Fibroblast of lung (primary cell): Measurements from ENCODE around the gene AWAT2. TPM values are rescaled to one million over a fixed set of nuclear protein-coding genes. Genes with fewer than 3 reads are reported as not detected.

Experiments
- DNase-seq, 2 donors: peaks; one replicate each; pipeline versions ENCODE4 v3.0.0 to v3.0.0-alpha.2; 2010; ENCODE audit warnings: low read depth in 2 of 2
- H2AFZ ChIP-seq: 2 replicates; pipeline ENCODE4 v1.5.1; 2012; ENCODE audit warnings: low read length, control low read depth, inconsistent platforms
- H3K27ac ChIP-seq: 2 replicates; pipeline ENCODE4 v1.5.1; 2011; ENCODE audit warnings: low read length, control low read depth; ENCODE audit not compliant: insufficient read depth
- H3K27me3 ChIP-seq: 2 replicates; pipeline ENCODE4 v1.5.1; 2011; ENCODE audit warnings: mild to moderate bottlenecking, low read length; ENCODE audit not compliant: control insufficient read depth, insufficient read depth
- H3K36me3 ChIP-seq: 2 replicates; pipeline ENCODE4 v1.5.1; 2011; ENCODE audit warnings: low read length; ENCODE audit not compliant: control insufficient read depth, insufficient read depth
- H3K4me1 ChIP-seq: 2 replicates; pipeline ENCODE4 v1.5.1; 2011; ENCODE audit warnings: low read length; ENCODE audit not compliant: control insufficient read depth, insufficient read depth; ENCODE audit errors: extremely low read depth
- H3K4me2 ChIP-seq: 2 replicates; pipeline ENCODE4 v1.5.1; 2011; ENCODE audit warnings: low read length, control low read depth; ENCODE audit not compliant: insufficient read depth; ENCODE audit errors: extremely low read depth
- H3K4me3 ChIP-seq, 4 experiments: fragments of 200-600 bp in 1 of 4; sonication (generic) in 1 of 4; replicated peaks in 1 of 4; 2 replicates each; pipeline ENCODE4 v1.5.1; 2011 to 2016; ENCODE audit warnings: low read length in 4 of 4, low read depth in 3 of 4, mild to moderate bottlenecking in 3 of 4, control low read depth in 2 of 4, inconsistent platforms in 1 of 4, mixed read lengths in 1 of 4; ENCODE audit not compliant: insufficient read depth in 1 of 4; ENCODE audit errors: control extremely low read depth in 1 of 4
- H3K79me2 ChIP-seq: 2 replicates; pipeline ENCODE4 v1.5.1; 2012; ENCODE audit warnings: mild to moderate bottlenecking, low read length, inconsistent platforms; ENCODE audit not compliant: control insufficient read depth, insufficient read depth
- H3K9ac ChIP-seq: 2 replicates; pipeline ENCODE4 v1.5.1; 2011; ENCODE audit warnings: mild to moderate bottlenecking, low read length, control low read depth; ENCODE audit not compliant: insufficient read depth
- H3K9me3 ChIP-seq: 2 replicates; pipeline ENCODE4 v1.5.1; 2012; ENCODE audit warnings: low read depth, low read length; ENCODE audit not compliant: control insufficient read depth, insufficient read depth
- H4K20me1 ChIP-seq: 2 replicates; pipeline ENCODE4 v1.5.1; 2011; ENCODE audit warnings: low read length; ENCODE audit not compliant: control insufficient read depth, insufficient read depth; ENCODE audit errors: extremely low read depth
- CTCF ChIP-seq, 2 donors: IDR thresholded peaks in 1 of 2; conservative IDR thresholded peaks in 1 of 2; 1 replicate in 1 of 2; 2 replicates in 1 of 2; pipeline ENCODE4 v1.5.1; 2011 to 2012; ENCODE audit warnings: low read length in 2 of 2, control low read depth in 1 of 2, inconsistent platforms in 1 of 2, low read depth in 1 of 2, mild to moderate bottlenecking in 1 of 2
- EZH2 ChIP-seq: IDR thresholded peaks from 2 replicates; pipeline ENCODE4 v1.5.1; 2012; ENCODE audit warnings: low read length, control low read depth, mild to moderate bottlenecking; ENCODE audit errors: missing control alignments
- polyA plus RNA-seq, 2 donors: library from polyadenylated mRNA; depleted of rRNA in 1 of 2; stranded (reverse) in 1 of 2; unstranded in 1 of 2; fragments of >200 nt; gene quantifications; 2 replicates each; pipeline ENCODE4 v1.2.1, GENCODE V29; 2011 to 2012; ENCODE audit warnings: missing spikeins in 1 of 2
- total RNA-seq: library from RNA; depleted of rRNA; stranded (reverse); fragments of >200 nt; gene quantifications from 2 replicates; pipeline ENCODE4 v1.2.1, GENCODE V29; 2014

The AWAT2 gene
- total and polyA plus RNA-seq, 2 donors (not counting 1 experiment from before 2014, with no cell fraction given), result not detected

GRCh38 chrX:70084592-70085240 is 35.0 kb upstream of the AWAT2 start:
- Histone ChIP-seq H3K27me3 (no peaks in the 10 kb centered on the region), H2AFZ (no peak overlapping the region), H3K4me2 (no peak overlapping the region), H3K9me3 (no peaks in the 10 kb centered on the region), H3K4me1 (peaks cover 7% of the 10 kb centered on the region), H3K9ac (no peak overlapping the region), H3K36me3 (no peaks in the 10 kb centered on the region), H3K79me2 (no peaks in the 10 kb centered on the region), H3K4me3 (no peak overlapping the region), H3K27ac (no peak overlapping the region), H4K20me1 (no peaks in the 10 kb centered on the region)
- TF ChIP-seq CTCF (conservative IDR thresholded peaks at IDR 0.05 in 1 of 2, IDR thresholded peaks at IDR 0.05 in 1 of 2; ENCODE audit: low read depth in 1 of 2, low read length in 2 of 2) (no peak), EZH2 (no peak)
- no peak for DNase-seq

- no peak overlapping the region for H2AFZ ChIP-seq
- no peak overlapping the region for H3K9ac ChIP-seq
- no peak overlapping the region for H3K4me3 ChIP-seq
- no peak for DNase-seq
- H3K4me2 ChIP-seq, result no peak overlapping the region
- no peak for TF ChIP-seq EZH2
- TF ChIP-seq CTCF (conservative IDR thresholded peaks at IDR 0.05 in 1 of 2, IDR thresholded peaks at IDR 0.05 in 1 of 2; ENCODE audit: low read depth in 1 of 2, low read length in 2 of 2), result no peak
- no peaks in the 10 kb centered on the region for H3K9me3 ChIP-seq
- H3K27ac ChIP-seq, result no peak overlapping the region
- H4K20me1 ChIP-seq, result no peaks in the 10 kb centered on the region
- H3K79me2 ChIP-seq, result no peaks in the 10 kb centered on the region
- no peaks in the 10 kb centered on the region for H3K36me3 ChIP-seq
- no peaks in the 10 kb centered on the region for H3K27me3 ChIP-seq
- peaks cover 2% of the 10 kb centered on the region for H3K4me1 ChIP-seq
Measured at GRCh38 chrX:70082723-70083122, 33.0 kb upstream of the AWAT2 start.

GRCh38 chrX:70079870-70080269 is 30.1 kb upstream of the AWAT2 start:
- Histone ChIP-seq H3K79me2 (no peaks in the 10 kb centered on the region), H4K20me1 (no peaks in the 10 kb centered on the region), H3K36me3 (no peaks in the 10 kb centered on the region), H3K9me3 (no peaks in the 10 kb centered on the region), H3K27ac (no peak overlapping the region), H3K9ac (no peak overlapping the region), H3K4me1 (no peaks in the 10 kb centered on the region), H3K4me3 (no peak overlapping the region), H3K27me3 (no peaks in the 10 kb centered on the region), H3K4me2 (no peak overlapping the region), H2AFZ (no peak overlapping the region)
- no peak for DNase-seq
- no peak for TF ChIP-seq CTCF (conservative IDR thresholded peaks at IDR 0.05 in 1 of 2, IDR thresholded peaks at IDR 0.05 in 1 of 2; ENCODE audit: low read depth in 1 of 2, low read length in 2 of 2)
- TF ChIP-seq EZH2, result no peak
